Forelimb muscle (tissue), 1 donor: ENCODE data around the gene CDKN2AIP. TPM values are rescaled to one million over a fixed set of nuclear protein-coding genes. Genes with fewer than 3 reads are reported as not detected.
"Not testable (repeated sequence)": the region's sequence is repeated elsewhere in the genome, so short reads cannot be mapped to it uniquely, and the experiment has no call there.

ENCODE experiments used
- DNase-seq: peaks from one replicate; pipeline ENCODE4 v3.0.0-alpha.2; 2013; ENCODE audit warnings: low read depth
- polyA plus RNA-seq: library from polyadenylated mRNA; unstranded; fragments of 120-200 nt; gene quantifications from one replicate; pipeline ENCODE4 v1.2.1, GENCODE V29; 2013; ENCODE audit not compliant: insufficient read length

CDKN2AIP gene
- polyA plus RNA-seq, 1 donor: 13.8 TPM

DNA sequence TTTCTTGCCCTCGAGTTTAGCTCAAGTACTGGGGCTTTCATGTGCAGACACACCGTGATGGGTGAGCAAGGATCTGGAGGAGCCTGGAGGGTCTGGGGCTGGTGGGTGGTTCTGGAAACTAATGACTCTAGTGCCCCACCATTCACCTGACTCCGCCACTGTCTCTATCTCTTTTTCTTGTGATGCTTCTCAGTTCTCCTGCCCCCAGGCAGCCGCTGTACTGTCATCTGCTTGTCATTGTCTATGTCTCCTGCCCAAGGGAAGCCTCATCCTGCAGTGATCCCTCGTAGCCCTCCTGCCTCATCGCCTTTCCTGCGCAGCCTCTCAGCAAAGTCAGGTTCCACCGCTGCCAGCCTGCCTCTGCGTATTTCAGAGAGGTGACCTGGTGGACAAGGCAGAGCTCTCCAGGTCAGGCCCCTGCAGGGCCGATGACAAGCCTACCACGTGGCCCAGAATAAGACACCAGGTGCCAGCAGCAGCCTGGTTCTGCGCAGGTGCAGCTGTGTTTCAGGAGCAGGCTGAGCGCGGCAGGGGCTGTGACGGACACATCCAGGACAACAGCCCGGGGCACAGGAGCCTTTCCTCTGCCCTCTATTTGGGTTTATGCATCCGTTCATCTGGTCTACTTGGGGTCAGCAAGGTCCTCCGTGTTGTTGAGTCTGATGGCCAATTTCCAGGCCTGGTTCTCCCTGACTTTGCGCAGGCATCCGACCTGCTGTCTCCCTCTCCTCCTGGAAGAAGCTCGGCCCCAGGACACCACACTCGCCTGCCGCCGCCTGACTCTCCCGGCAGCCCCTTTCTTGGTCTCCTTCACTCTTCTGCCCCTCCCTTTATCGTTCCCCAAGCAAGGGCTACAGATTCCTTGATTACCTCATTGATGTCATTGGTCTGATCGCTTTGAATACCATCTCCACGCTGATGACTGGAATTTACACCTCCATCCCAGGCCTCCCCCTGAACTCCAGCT, 30.9 kb upstream of the CDKN2AIP start:
- no peak for DNase-seq

GRCh38 chr4:183416879-183417755, 27.3 kb upstream of the CDKN2AIP start:
- DNase-seq: no peak

DNA sequence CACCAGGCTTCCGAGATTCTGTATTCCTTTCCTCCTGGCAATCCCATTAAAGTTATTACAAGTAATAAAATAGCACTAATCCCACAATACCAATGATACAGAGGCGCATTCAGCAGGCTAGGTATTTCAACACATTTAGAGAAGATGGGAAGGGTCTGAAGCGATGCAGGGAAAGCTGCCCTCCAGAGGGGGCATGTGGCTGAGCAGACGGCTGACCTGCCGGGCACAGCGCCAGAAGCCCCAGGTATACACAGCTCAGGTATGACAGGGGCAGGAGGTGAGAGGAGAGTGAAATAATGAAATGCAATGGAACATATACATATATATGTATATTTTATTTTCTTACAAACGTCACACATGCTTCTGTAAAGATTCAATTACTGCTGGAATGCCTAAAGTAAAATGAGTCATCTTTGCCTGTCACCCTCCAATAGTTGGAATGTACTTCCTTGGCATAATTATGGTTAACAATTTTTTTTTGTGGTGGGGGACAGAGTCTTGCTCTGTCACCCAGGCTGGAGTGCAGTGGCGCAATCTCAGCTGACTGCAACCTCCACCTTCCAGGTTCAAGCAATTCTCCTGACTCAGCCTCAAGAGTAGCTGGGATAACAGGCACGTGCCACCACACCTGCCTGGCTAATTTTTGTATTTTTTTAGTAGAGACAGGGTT, 21.3 kb upstream of the CDKN2AIP start:
- DNase-seq: no peak

DNA sequence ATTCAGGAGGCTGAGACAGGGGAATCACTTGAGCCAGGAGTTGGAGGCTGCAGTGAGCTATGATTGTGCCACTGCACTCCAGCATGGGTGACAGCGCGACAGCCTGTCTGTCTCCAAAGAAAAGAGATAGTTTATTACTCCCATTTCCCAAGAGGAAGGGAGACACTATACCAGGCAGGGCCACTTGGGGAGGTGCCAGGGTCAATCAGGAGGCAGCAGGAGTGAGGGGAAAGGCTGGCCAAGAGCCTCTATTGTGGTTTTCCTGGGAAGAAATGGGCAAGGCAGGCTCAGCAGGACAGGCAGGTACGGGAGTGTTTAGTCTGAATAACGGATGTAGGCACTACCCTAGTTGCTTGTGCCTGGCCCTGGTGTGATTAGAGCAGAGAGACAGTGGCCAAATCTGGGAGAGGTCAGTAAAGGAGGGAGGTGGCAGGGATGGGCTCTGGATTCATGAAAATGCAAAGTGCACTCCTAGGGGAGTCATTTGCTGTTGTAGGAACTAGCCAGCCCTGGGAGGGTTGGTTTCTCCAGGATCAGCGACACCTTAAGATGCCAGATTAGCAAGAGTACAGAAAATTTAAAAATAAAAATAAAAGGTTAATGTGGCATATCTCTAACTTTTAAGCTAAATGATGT, 20.2 kb upstream of the CDKN2AIP start:
- no peak for DNase-seq

- no peak for DNase-seq
Measured at GRCh38 chr4:183426507-183426906, 17.9 kb upstream of the CDKN2AIP start.

- DNase-seq: no peak
Measured at GRCh38 chr4:183429489-183429888, 14.9 kb upstream of the CDKN2AIP start.

DNA sequence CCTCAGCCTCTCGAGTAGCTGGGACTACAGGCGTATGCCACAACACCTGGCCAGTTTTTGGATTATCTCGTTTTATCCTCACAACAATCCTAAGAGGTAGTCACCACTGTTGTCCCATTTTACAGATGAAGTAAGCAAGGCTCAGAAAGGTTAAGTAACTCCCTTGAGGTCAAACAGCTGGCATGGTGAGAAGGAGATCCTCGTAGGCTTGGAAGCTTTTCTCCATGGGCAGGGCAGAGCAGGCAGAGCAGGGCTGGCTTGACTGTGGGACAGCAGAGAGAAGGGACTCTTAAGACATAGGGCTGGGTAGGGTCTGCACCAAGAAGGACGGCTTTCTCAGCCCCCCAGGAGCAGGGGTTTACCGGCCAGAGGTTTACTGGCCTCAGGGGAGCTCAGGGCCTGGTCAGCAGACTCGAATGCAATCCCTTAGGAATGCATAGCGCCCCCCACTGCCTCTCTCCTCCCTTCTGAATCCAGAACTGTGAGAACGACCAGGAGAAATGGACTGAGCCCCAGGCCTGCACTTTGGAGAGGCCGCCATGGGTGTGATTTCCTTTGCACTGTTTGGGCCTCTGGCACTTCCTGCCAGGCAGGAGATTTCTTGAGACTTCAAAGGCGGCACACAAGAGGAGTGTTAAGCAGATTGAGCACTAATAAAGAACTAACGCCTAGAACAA, 14.0 kb upstream of the CDKN2AIP start:
- no peak for DNase-seq

- no peak for DNase-seq
Measured at GRCh38 chr4:183430994-183431347, 13.5 kb upstream of the CDKN2AIP start.

DNA sequence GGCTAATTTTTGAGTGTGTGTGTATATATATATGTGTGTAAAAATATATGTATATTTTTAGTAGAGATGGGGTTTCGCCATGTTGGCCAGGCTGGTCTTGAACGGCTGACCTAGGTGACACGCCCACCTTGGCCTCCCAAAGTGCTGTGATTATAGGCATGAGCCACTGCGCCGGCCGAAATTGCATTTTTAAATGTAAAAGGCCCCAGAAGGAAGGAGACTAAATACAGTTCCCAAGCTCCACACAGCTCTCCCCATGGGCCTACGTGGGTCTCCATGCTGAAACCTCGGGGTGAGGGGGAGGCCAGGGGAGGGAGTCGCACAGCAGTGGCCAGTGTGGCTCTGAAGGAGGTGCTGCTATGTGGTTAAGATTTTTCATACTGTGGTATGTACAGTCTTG, 12.8 kb upstream of the CDKN2AIP start:
- no peak for DNase-seq

DNA sequence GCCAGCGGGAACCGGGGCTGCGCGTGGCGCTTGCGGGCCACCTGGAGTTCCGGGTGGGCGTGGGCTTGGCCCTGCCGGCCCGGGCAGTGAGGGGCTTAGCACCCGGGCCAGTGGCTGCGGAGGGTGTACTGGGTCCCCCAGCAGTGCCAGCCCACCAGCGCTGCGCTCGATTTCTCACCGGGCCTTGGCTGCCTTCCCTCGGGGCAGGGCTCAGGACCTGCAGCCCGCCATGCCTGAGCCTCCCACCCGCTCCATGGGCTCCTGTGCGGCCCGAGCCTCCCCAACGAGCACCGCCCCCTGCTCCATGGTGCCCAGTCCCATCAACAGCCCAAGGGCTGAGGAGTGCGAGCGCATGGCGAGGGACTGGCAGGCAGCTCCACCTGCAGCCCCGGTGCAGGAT, 11.3 kb upstream of the CDKN2AIP start:
- not testable (repeated sequence) for DNase-seq

DNA sequence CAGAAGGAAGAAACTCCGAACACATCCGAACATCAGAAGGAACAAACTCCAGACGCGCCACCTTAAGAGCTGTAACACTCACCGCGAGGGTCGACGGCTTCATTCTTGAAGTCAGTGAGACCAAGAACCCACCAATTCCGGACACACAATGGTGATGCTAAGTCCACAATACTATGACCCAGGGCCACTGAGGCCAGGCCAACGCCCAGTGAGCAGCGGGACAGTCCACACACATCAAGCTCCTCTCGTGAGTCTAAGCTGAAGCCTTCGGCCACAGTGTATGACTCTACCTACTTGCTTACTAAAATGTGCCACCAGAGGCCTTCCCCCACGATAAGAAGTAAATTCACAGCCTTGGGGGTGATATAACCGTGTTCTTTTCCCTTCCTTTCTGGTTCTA, 10.2 kb upstream of the CDKN2AIP start:
- no peak for DNase-seq

- DNase-seq: no peak
Measured at GRCh38 chr4:183434666-183435190, 9.7 kb upstream of the CDKN2AIP start.

DNA sequence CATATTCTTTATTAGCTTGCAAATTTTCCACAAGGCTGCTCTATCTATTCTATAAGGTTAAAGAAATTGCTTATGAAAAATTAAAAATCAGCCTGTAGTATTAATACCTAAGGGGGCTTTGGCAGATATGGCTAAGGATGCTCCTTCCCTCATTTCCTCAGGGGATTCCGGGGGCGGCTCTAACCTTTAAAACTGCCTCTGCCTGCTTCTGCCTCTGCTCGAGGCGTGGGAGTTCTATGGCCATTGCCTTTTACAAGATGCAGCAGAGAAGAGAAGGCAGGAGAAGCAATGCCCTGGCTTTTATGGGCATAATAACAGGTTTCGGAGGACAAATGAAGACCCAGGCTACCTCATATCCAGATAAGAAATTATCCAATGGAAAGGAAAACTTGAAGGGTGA, 8.6 kb upstream of the CDKN2AIP start:
- DNase-seq: no peak

GRCh38 chr4:183436417-183436816, 8.0 kb upstream of the CDKN2AIP start:
- no peak for DNase-seq

DNA sequence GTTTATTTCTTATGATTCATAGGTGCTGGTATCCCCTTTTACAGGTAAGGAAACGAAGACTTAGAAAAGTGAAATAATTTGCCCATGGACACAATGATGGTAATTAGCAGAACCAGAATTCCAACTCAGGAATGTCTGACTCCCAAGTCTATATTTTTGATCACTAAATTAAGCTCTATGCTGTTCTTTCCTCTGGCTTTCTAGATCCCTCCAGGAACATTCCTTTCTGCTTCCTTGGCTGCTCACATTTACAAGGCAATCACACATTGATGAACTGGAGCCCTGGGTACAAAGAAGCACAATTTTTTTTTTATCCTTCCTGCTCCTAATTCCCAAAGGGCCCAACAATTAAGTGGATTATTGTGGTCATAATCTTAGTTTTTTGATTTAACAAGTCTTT, 7.0 kb upstream of the CDKN2AIP start:
- DNase-seq: no peak

- no peak for DNase-seq
Measured at GRCh38 chr4:183438458-183439113, 5.8 kb upstream of the CDKN2AIP start.

GRCh38 chr4:183441276-183441675, 3.2 kb upstream of the CDKN2AIP start:
- no peak for DNase-seq

DNA sequence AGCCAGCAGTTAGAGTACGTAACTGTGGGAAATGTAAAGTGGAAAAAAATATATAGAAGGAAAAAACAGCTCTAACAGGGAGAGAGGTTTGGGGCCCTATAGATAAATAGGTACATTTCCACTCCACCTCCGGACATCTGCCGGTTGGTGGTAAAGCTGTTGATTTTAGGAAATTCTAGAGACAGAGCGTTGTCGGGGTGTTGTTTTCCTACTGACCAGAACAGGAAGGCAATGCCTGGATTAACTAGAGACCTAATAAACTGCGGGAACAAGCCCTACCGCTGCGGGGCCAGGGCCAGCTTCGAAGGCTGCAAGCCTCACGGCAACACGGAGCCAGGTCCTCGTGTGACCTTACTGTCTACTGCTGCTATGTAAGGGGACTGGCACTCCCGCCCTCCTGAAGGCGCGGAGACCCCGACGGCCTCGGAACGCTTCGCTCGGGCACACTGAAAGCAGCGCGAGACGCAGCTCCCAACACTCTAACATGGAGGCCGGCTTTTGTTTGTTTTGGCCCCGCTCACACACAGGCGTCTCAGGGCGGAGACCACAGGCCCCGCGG, 702 bp upstream of the CDKN2AIP start:
- no peak for DNase-seq

GRCh38 chr4:183445097-183445428, 627 bp downstream of the CDKN2AIP start:
- no peak for DNase-seq

GRCh38 chr4:183447646-183448045, 3.2 kb downstream of the CDKN2AIP start:
- no peak for DNase-seq
